ENCODE results near the gene BRD3OS. TPM values are rescaled to one million over a fixed set of nuclear protein-coding genes. Genes with fewer than 3 reads are reported as not detected.

BRD3OS gene
- total RNA-seq, 1 donor from 2014 or later, result 14.3 TPM

- Mint-ChIP-seq H3K36me3 (peaks cover 18% of the 10 kb centered on the region), H3K9me3 (no peaks in the 10 kb centered on the region), H3K27ac (no peak overlapping the region), H3K4me1 (no peaks in the 10 kb centered on the region), H3K27me3 (ENCODE audit: low read depth) (no peaks in the 10 kb centered on the region), H3K4me3 (no peak overlapping the region)
- DNase-seq (ENCODE audit: low spot score in 2 of 2, unreplicated experiment in 2 of 2), result no peak
- no peak for TF ChIP-seq CTCF (IDR thresholded peaks at IDR 0.05; ENCODE audit: unreplicated experiment)
Measured at GRCh38 chr9:134030821-134031470, 5.7 kb downstream of the BRD3OS start.

DNA sequence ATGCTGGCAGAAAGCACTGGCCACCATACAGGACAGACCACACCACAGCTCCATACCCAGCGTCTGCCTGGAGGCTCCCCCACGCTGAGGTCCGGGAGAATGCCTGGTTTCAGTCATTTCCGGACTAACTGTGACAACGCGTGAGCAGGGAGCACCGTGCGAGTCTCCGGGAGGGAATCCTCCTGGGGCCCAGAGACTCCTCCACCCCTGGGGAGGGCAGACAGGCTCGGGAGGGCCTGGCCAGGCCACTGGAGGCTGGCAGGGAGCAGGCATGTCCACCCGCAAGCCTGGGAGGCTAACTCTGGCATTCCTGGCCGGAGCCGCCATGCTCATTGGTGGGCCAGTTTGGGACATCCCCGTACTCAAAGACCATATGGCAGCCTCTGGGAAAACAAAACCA is 6.5 kb downstream of the BRD3OS start:
- H3K36me3 Mint-ChIP-seq, result peaks cover 24% of the 10 kb centered on the region
- no peak overlapping the region for H3K4me3 Mint-ChIP-seq
- H3K27me3 Mint-ChIP-seq (ENCODE audit: low read depth), result no peaks in the 10 kb centered on the region
- H3K27ac Mint-ChIP-seq, result no peak overlapping the region
- TF ChIP-seq CTCF (IDR thresholded peaks at IDR 0.05; ENCODE audit: unreplicated experiment), result no peak
- H3K4me1 Mint-ChIP-seq, result no peaks in the 10 kb centered on the region
- no peaks in the 10 kb centered on the region for H3K9me3 Mint-ChIP-seq
- DNase-seq (ENCODE audit: low spot score in 2 of 2, unreplicated experiment in 2 of 2), result no peak

DNA sequence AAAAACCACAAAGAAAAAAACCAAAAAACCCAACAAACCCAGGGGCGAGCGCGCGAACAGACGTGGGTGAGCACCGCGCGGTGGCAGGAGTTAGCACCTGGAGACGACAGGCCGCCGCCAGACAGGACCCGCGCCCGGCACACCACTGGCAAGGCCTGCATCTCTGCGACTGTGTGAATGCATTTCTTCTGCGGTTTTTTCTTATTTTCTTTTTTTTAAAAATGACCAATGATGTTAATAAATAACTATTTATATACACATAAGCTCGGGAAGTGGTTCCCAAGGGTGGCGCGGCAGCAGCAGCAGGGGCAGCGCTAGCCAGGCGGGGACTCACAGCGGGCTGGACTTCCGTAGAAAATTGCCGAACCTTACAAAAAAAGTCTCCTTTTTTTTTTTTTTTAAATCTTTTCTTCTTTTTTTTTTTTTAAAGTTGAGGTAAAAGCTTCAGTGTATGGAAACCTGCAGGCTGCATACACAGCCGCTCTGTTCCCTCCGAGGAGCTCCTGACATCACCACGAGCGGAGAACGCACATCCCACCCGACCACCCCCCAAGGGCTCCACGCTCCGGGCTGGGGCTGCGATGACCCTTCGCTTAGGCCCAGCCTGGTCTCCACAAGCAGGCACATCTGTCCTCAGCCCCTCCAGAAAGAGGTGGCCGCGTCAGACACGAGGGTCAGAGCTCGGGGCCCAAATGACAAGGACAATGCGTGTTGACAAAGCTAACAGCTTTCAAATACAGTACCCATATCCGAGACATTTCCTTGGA is 7.4 kb downstream of the BRD3OS start:
- H3K4me3 Mint-ChIP-seq, result no peak overlapping the region
- H3K4me1 Mint-ChIP-seq, result no peaks in the 10 kb centered on the region
- DNase-seq (ENCODE audit: low spot score in 2 of 2, unreplicated experiment in 2 of 2), result no peak
- H3K9me3 Mint-ChIP-seq, result peaks cover under 1% of the 10 kb centered on the region
- TF ChIP-seq CTCF (IDR thresholded peaks at IDR 0.05; ENCODE audit: unreplicated experiment), result no peak
- no peaks in the 10 kb centered on the region for H3K27me3 Mint-ChIP-seq (ENCODE audit: low read depth)
- no peak overlapping the region for H3K27ac Mint-ChIP-seq
- H3K36me3 Mint-ChIP-seq, result peaks cover 29% of the 10 kb centered on the region

GRCh38 chr9:134033516-134034214 is 8.4 kb downstream of the BRD3OS start:
- Mint-ChIP-seq H3K27ac (no peak overlapping the region), H3K9me3 (peaks cover 7% of the 10 kb centered on the region), H3K4me3 (no peak overlapping the region), H3K4me1 (no peaks in the 10 kb centered on the region), H3K27me3 (ENCODE audit: low read depth) (no peaks in the 10 kb centered on the region), H3K36me3 (peaks cover 39% of the 10 kb centered on the region)
- TF ChIP-seq CTCF (IDR thresholded peaks at IDR 0.05; ENCODE audit: unreplicated experiment), result no peak
- no peak for DNase-seq (ENCODE audit: low spot score in 2 of 2, unreplicated experiment in 2 of 2)

DNA sequence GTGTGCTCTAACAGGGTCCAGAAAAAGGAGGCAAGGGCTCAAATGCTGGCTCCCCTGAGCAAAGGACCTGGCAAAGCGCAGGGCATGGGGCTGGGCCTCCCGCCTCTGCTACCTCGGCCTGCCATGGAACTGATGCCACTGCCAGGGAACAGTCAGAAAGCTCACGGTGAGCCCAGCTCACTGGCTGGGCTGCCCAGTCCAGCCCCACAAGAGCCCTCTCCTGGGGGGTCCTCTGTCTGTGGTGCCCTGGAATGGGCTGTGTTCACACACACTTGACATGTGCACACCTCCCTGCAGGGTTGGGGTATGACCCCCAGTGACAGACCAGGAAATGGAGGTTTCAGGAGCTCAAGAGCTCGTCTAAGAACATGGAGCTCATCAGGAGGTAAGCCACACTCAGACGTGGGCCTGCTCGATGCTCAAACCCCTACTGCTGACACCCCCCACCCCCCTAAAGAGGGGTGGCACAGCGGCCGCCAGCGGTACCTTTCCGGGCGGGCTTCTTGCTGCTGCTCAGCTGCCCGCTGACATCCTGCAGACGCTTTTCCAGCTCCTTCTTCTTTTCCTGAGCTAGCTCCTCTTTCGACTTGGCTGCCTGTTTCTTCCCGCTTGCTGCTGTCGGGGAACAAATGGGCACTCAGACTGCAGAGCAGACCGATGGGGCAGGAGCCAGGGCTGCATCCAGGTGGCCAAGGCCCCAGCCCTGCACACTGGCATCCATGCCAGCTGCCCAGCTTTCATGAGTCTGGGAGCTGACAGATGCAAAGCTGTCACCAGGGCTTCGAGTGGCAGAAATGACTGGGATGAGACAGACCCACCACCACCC is 9.1 kb downstream of the BRD3OS start:
- H3K27ac Mint-ChIP-seq, result no peak overlapping the region
- H3K9me3 Mint-ChIP-seq, result peaks cover 13% of the 10 kb centered on the region
- TF ChIP-seq CTCF (IDR thresholded peaks at IDR 0.05; ENCODE audit: unreplicated experiment), result no peak
- H3K4me3 Mint-ChIP-seq, result no peak overlapping the region
- H3K4me1 Mint-ChIP-seq, result no peaks in the 10 kb centered on the region
- no peak for DNase-seq (ENCODE audit: low spot score in 2 of 2, unreplicated experiment in 2 of 2)
- peaks cover 47% of the 10 kb centered on the region for H3K36me3 Mint-ChIP-seq
- no peaks in the 10 kb centered on the region for H3K27me3 Mint-ChIP-seq (ENCODE audit: low read depth)
